ENCODE results near the gene MAST3. TPM values are rescaled to one million over a fixed set of nuclear protein-coding genes. Genes with fewer than 3 reads are reported as not detected.

The MAST3 gene
- total and polyA plus RNA-seq, 4 donors, result 5.8 to 22.0 (median 13.1) TPM

DNA sequence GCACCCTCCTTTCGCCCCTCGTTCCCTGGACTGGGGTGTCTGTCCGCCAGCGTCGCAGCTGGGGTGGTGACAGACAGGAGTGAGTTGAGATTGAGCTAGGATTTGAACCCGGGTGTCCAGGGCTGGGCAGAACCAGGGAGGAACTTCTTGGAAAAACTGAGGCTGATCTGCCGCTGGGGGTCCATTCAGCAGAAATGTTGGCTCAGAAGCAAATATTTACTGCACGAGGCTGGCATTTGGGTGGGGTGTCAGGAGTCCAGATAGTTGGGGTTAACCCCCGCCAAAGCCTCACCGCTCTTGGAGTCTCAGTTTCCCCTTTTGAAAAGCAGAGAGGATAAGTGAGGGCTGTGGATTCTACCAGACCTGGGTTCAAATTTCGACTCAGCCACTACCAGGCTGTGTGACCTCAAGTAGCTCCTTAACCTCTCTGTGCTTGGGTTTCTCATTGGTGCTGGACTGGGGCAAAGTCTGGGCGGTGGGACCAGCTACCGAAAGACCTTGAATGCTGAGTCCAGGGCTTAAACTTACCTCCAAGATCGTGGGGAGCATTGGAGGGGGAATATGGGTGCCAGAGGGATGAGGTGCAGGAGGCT, 20.9 kb downstream of the MAST3 start:
- 37% methylated on average over 14 of the region's 14 CpGs for WGBS (ENCODE audit: insufficient coverage)
- no peaks in the 10 kb centered on the region for H3K27me3 ChIP-seq (ENCODE audit: control insufficient read depth, insufficient read depth, low read length)
- DNase-seq (ENCODE audit: low read depth in 4 of 6, low spot score in 6 of 6), result no peak
- H3K4me3 ChIP-seq (ENCODE audit: low read depth, low read length), result peak overlapping the region; percentile 57
- peak overlapping the region; percentile 61 for H3K27ac ChIP-seq (ENCODE audit: low read depth, low read length)
- H3K36me3 ChIP-seq (ENCODE audit: control insufficient read depth, insufficient read depth, low read length), result peaks cover 29% of the 10 kb centered on the region
- H3K4me1 ChIP-seq (ENCODE audit: control insufficient read depth, insufficient read depth, low read length), result peaks cover 37% of the 10 kb centered on the region
- no peaks in the 10 kb centered on the region for H3K9me3 ChIP-seq (ENCODE audit: control insufficient read depth, insufficient read depth, low read length)

DNA sequence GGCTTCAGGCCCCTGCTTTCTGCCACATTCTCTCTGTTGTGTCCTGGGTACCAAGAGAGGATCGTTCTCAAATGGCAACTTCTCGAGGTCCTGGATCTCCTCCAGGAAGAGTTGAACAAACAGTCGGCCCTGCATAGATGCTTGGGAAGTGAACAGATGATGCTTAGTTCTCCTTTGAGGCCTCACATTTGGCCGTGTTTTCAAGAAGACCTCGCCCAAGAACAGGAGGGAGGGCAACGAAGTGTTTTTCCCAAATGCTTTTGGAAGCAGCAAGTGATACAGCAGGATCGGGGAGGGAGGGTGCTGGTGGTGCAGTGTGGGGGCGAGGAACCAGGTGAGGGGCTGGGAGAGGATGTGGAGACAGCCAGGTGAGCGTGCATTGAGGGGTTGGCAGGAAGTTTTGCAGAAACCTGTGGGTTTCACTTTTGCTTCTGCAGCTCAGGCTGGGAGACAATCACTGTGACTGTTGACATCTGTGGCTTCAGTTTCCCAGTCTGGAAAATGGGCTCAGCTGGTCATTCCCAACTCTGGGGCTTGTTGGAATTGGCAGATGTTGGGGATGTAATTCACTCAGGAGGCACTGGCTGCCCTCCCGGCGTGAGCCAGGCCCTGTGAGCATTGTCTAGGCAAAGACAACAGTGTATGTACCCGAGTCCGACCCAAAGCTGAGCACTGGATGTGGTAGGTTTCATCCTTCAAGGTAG, 21.6 kb downstream of the MAST3 start:
- DNase-seq (ENCODE audit: low read depth in 4 of 6, low spot score in 6 of 6), result peak in 2 of 6 donors; percentile 50 to 78
- 37% methylated on average over 13 of the region's 13 CpGs for WGBS (ENCODE audit: insufficient coverage)
- peaks cover 36% of the 10 kb centered on the region for H3K36me3 ChIP-seq (ENCODE audit: control insufficient read depth, insufficient read depth, low read length)
- no peaks in the 10 kb centered on the region for H3K9me3 ChIP-seq (ENCODE audit: control insufficient read depth, insufficient read depth, low read length)
- peak overlapping the region; percentile 57 for H3K4me3 ChIP-seq (ENCODE audit: low read depth, low read length)
- H3K27me3 ChIP-seq (ENCODE audit: control insufficient read depth, insufficient read depth, low read length), result no peaks in the 10 kb centered on the region
- no peak overlapping the region for H3K27ac ChIP-seq (ENCODE audit: low read depth, low read length)
- peaks cover 38% of the 10 kb centered on the region for H3K4me1 ChIP-seq (ENCODE audit: control insufficient read depth, insufficient read depth, low read length)

DNA sequence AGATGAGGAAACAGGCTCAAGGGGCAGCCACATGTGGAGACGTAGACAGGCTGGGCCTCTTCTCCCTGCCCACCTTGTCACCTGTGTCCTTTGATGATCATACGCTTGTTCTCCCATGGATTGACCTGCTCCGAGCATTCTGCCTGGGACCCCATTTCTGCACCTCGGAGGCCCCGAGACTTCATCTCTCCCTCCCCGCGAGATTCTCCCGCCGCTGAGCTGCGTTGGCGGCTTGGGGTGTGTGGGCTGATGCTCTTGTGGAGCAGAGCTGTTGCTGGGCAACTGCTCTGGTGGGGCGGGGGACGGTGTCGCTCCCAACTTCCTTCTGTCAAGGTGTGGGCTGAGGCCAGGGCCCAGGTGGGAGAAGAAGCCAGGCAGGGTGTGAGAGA, 22.1 kb downstream of the MAST3 start:
- no peak for DNase-seq (ENCODE audit: low read depth in 4 of 6, low spot score in 6 of 6)
- 47% methylated on average over 9 of the region's 14 CpGs for WGBS (ENCODE audit: insufficient coverage)
- no peaks in the 10 kb centered on the region for H3K27me3 ChIP-seq (ENCODE audit: control insufficient read depth, insufficient read depth, low read length)
- peaks cover 38% of the 10 kb centered on the region for H3K4me1 ChIP-seq (ENCODE audit: control insufficient read depth, insufficient read depth, low read length)
- no peak overlapping the region for H3K4me3 ChIP-seq (ENCODE audit: low read depth, low read length)
- no peaks in the 10 kb centered on the region for H3K9me3 ChIP-seq (ENCODE audit: control insufficient read depth, insufficient read depth, low read length)
- H3K27ac ChIP-seq (ENCODE audit: low read depth, low read length), result no peak overlapping the region
- H3K36me3 ChIP-seq (ENCODE audit: control insufficient read depth, insufficient read depth, low read length), result peaks cover 41% of the 10 kb centered on the region

DNA sequence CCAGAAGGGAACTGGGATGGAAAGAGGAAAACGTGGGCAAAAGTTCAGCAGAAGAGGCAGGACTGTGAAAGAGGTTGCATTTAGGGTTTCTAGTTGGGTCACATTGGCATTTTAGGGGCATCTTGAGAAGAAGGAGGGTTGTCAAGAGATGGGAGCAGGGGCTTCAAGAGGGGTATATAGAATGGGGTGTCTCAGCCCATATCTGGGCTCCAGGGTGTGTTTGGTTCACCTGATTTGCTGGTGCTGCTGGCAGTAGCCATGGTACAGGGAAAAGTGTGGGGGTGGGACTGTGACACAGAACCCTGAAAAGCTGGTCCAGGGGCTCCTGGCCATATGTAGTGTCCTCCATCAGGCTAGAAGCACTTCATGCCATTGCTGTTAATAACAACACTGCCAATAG, 22.5 kb downstream of the MAST3 start:
- H3K4me3 ChIP-seq (ENCODE audit: low read depth, low read length), result no peak overlapping the region
- DNase-seq (ENCODE audit: low read depth in 4 of 6, low spot score in 6 of 6), result no peak
- H3K4me1 ChIP-seq (ENCODE audit: control insufficient read depth, insufficient read depth, low read length), result peaks cover 38% of the 10 kb centered on the region
- no peak overlapping the region for H3K27ac ChIP-seq (ENCODE audit: low read depth, low read length)
- H3K36me3 ChIP-seq (ENCODE audit: control insufficient read depth, insufficient read depth, low read length), result peaks cover 45% of the 10 kb centered on the region
- no peaks in the 10 kb centered on the region for H3K27me3 ChIP-seq (ENCODE audit: control insufficient read depth, insufficient read depth, low read length)
- no peaks in the 10 kb centered on the region for H3K9me3 ChIP-seq (ENCODE audit: control insufficient read depth, insufficient read depth, low read length)
- WGBS (ENCODE audit: insufficient coverage), result 60% methylated on average over 1 of the region's 1 CpG

DNA sequence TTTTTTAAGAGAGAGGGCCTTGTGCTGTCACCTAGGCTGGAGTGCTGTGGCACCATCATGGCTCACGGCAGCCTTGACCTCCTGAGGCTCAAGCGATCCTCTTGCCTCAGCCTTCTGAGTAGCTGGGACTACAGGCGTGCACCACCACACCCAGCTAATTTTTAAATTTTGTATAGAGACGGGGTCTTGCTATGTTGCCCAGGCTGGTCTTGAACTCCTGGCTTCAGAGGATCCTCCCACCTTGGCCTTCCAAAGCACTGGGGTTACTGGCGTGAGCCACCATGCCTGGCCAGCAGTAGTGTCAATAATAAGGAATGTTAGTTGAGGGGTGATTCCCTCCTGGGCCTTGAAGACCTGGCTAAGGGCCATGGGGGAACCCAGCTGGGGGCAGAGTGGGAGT, 23.6 kb downstream of the MAST3 start:
- no peaks in the 10 kb centered on the region for H3K9me3 ChIP-seq (ENCODE audit: control insufficient read depth, insufficient read depth, low read length)
- H3K4me1 ChIP-seq (ENCODE audit: control insufficient read depth, insufficient read depth, low read length), result peaks cover 38% of the 10 kb centered on the region
- no peak for DNase-seq (ENCODE audit: low read depth in 4 of 6, low spot score in 6 of 6)
- peaks cover 48% of the 10 kb centered on the region for H3K36me3 ChIP-seq (ENCODE audit: control insufficient read depth, insufficient read depth, low read length)
- no peak overlapping the region for H3K4me3 ChIP-seq (ENCODE audit: low read depth, low read length)
- no peak overlapping the region for H3K27ac ChIP-seq (ENCODE audit: low read depth, low read length)
- 96% methylated on average over 4 of the region's 5 CpGs for WGBS (ENCODE audit: insufficient coverage)
- H3K27me3 ChIP-seq (ENCODE audit: control insufficient read depth, insufficient read depth, low read length), result no peaks in the 10 kb centered on the region

DNA sequence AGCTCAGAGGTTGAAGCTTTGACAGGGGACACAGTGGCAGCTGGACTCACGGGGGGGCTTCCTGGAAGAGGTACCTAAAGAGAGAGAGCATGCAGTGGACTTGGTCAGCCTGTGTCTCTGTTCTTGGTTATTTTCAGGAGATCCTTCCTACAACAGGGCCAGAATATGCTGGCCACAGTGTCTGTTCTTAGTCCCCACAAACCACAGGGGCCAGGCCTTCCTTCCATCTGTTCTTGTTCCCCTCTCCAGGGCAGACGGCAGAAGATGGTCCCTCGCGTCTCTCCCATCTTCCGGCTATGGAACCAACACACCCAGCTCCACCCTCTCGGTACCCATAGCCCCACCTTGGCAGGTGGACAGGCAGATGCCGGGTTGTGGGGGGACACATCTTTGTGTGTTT, 24.8 kb downstream of the MAST3 start:
- no peak for DNase-seq (ENCODE audit: low read depth in 4 of 6, low spot score in 6 of 6)
- Histone ChIP-seq H3K4me3 (ENCODE audit: low read depth, low read length) (no peak overlapping the region), H3K36me3 (ENCODE audit: control insufficient read depth, insufficient read depth, low read length) (peaks cover 54% of the 10 kb centered on the region), H3K4me1 (ENCODE audit: control insufficient read depth, insufficient read depth, low read length) (peaks cover 34% of the 10 kb centered on the region), H3K9me3 (ENCODE audit: control insufficient read depth, insufficient read depth, low read length) (no peaks in the 10 kb centered on the region), H3K27me3 (ENCODE audit: control insufficient read depth, insufficient read depth, low read length) (no peaks in the 10 kb centered on the region), H3K27ac (ENCODE audit: low read depth, low read length) (no peak overlapping the region)
- 71% methylated on average over 1 of the region's 7 CpGs for WGBS (ENCODE audit: insufficient coverage)

DNA sequence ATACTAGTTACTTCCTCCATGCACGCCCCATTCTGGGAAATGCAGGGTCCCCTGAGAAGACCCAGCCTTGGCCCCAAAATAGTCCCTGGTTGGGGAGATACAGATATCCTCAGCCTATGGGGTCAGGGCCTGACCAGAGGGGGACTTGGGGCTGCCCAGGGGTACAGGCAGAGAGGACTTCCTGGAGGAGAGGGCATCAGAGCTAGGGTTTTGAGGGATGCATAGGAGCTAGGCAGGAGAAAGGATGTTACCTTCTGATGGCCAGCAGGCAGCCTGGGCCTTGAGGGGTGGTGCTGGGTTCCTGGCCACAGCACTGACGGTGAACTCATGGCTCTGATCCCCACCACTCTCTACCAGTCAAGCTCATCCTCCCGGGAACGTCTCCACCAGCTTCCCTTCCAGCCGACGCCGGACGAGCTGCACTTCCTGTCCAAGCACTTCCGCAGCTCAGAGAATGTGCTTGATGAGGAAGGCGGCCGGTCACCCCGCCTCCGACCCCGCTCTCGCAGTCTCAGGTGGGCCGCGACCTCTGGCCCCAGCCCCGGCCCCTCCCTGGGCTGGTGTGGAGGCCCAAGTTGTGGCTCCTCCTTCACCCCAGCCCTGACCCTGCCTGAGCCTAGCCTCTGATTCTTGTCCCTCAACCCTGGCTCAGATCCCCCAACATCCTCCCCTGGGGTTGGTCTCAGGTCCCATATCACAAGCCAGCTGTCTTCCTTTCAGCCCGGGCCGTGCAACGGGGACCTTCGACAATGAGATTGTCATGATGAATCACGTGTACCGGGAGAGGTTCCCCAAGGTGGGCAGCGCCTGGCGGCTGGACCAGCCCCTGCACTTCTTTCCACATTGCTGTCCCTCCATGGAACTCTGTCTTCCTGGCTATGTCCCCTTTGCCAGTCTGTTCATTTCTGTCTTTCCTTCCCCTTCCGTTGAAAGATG, 25.6 kb downstream of the MAST3 start:
- no peak overlapping the region for H3K27ac ChIP-seq (ENCODE audit: low read depth, low read length)
- H3K9me3 ChIP-seq (ENCODE audit: control insufficient read depth, insufficient read depth, low read length), result no peaks in the 10 kb centered on the region
- H3K4me3 ChIP-seq (ENCODE audit: low read depth, low read length), result no peak overlapping the region
- peaks cover 32% of the 10 kb centered on the region for H3K4me1 ChIP-seq (ENCODE audit: control insufficient read depth, insufficient read depth, low read length)
- peaks cover 61% of the 10 kb centered on the region for H3K36me3 ChIP-seq (ENCODE audit: control insufficient read depth, insufficient read depth, low read length)
- WGBS (ENCODE audit: insufficient coverage), result 81% methylated on average over 25 of the region's 27 CpGs
- no peak for DNase-seq (ENCODE audit: low read depth in 4 of 6, low spot score in 6 of 6)
- no peaks in the 10 kb centered on the region for H3K27me3 ChIP-seq (ENCODE audit: control insufficient read depth, insufficient read depth, low read length)

DNA sequence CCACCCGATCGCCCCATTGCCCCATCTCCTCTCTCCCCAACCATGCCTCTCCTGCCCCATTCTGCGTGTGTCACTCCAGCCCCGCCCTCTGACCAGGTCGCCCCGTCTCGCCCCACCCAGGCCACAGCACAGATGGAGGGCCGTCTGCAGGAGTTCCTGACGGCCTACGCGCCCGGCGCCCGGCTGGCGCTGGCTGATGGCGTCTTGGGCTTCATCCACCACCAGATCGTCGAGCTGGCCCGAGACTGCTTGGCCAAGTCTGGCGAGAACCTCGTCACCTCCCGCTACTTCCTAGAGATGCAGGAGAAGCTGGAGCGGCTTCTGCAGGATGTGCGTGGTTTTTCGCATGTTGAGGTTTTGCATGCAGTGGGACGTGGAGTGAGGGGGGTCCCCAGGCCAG, 26.2 kb downstream of the MAST3 start:
- Histone ChIP-seq H3K27me3 (ENCODE audit: control insufficient read depth, insufficient read depth, low read length) (no peaks in the 10 kb centered on the region), H3K4me3 (ENCODE audit: low read depth, low read length) (no peak overlapping the region), H3K4me1 (ENCODE audit: control insufficient read depth, insufficient read depth, low read length) (peaks cover 25% of the 10 kb centered on the region), H3K9me3 (ENCODE audit: control insufficient read depth, insufficient read depth, low read length) (no peaks in the 10 kb centered on the region), H3K36me3 (ENCODE audit: control insufficient read depth, insufficient read depth, low read length) (peaks cover 68% of the 10 kb centered on the region), H3K27ac (ENCODE audit: low read depth, low read length) (no peak overlapping the region)
- no peak for DNase-seq (ENCODE audit: low read depth in 4 of 6, low spot score in 6 of 6)
- WGBS (ENCODE audit: insufficient coverage), result 87% methylated on average over 26 of the region's 26 CpGs

DNA sequence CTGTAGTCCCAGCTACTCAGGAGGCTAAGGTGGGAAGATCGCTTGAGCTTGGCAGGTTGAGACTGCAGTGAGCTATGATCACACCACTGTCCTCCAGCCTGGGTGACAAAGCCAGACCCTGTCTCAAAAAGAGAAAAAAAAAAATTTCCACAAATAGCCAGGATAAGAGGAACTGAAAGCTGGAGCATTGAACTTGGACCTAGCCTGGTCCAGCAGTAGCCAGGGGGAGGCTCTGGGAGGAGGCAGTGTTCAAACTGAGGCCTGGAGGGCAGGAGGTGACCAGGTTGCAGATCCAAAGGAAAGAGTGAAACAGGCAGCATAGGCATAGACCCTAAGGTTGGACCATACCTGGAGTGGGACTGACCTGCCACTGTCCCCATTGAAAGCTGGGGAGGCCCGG, 28.5 kb downstream of the MAST3 start:
- Histone ChIP-seq H3K9me3 (ENCODE audit: control insufficient read depth, insufficient read depth, low read length) (no peaks in the 10 kb centered on the region), H3K4me1 (ENCODE audit: control insufficient read depth, insufficient read depth, low read length) (peaks cover 14% of the 10 kb centered on the region), H3K27me3 (ENCODE audit: control insufficient read depth, insufficient read depth, low read length) (no peaks in the 10 kb centered on the region), H3K27ac (ENCODE audit: low read depth, low read length) (no peak overlapping the region), H3K36me3 (ENCODE audit: control insufficient read depth, insufficient read depth, low read length) (peaks cover 91% of the 10 kb centered on the region), H3K4me3 (ENCODE audit: low read depth, low read length) (no peak overlapping the region)
- no peak for DNase-seq (ENCODE audit: low read depth in 4 of 6, low spot score in 6 of 6)
- 93% methylated on average over 1 of the region's 2 CpGs for WGBS (ENCODE audit: insufficient coverage)

All from spinal cord (tissue), 10 donors.